GM20000 (cell line): Measurements from ENCODE around the gene PSD4.

Experiments used
- DNase-seq: peaks from one replicate; pipeline ENCODE4 v3.0.0; 2012; ENCODE audit warnings: low spot score
- CTCF ChIP-seq: IDR thresholded peaks from 2 replicates; pipeline ENCODE4 v1.5.1; 2012; ENCODE audit warnings: mild to moderate bottlenecking, control low read depth; ENCODE audit errors: extremely low read depth, missing control alignments

Gene PSD4

GRCh38 chr2:113234721-113235346 lies 61.1 kb downstream of the PSD4 start:
- no peak for DNase-seq
- no peak for TF ChIP-seq CTCF

GRCh38 chr2:113235347-113236226 lies 61.8 kb downstream of the PSD4 start:
- DNase-seq: peak; percentile 88

- TF ChIP-seq CTCF: no peak
- DNase-seq: no peak
These were observed 62.8 kb downstream of the PSD4 start for GRCh38 chr2:113236367-113237159.

- no peak for DNase-seq
- no peak for TF ChIP-seq CTCF
These were observed 63.9 kb downstream of the PSD4 start for GRCh38 chr2:113237604-113238160.

- TF ChIP-seq CTCF: no peak
- DNase-seq: no peak
These were observed 65.4 kb downstream of the PSD4 start for GRCh38 chr2:113238871-113239839.

GRCh38 chr2:113240150-113240914 lies 66.6 kb downstream of the PSD4 start:
- no peak for TF ChIP-seq CTCF
- DNase-seq: no peak
